ENCODE results near the gene SAMD13. TPM values are rescaled to one million over a fixed set of nuclear protein-coding genes. Genes with fewer than 3 reads are reported as not detected.

SAMD13 gene
- total RNA-seq, 6 donors from 2014 or later: 0.71 to 1.9 (median 0.90) TPM; not detected in 2

GRCh38 chr1:84348759-84349158, 47.3 kb downstream of the SAMD13 start:
- Histone ChIP-seq H3K4me1 (no peaks in the 10 kb centered on the region), H3K27ac (no peak overlapping the region), H3K36me3 (no peaks in the 10 kb centered on the region), H3K27me3 (no peaks in the 10 kb centered on the region), H3K9me3 (no peaks in the 10 kb centered on the region), H3K4me3 (no peak overlapping the region)
- WGBS, 2 donors: 84% methylated on average over 1 of the region's 1 CpG
- TF ChIP-seq POLR2A (IDR thresholded peaks at IDR 0.05) (no peak), EP300 (IDR thresholded peaks at IDR 0.05) (no peak), POLR2AphosphoS5 (IDR thresholded peaks at IDR 0.05) (no peak), CTCF (IDR thresholded peaks at IDR 0.05) (no peak)
- ATAC-seq (ENCODE audit: low FRiP score in 2 of 2): no peak
- DNase-seq: no peak

DNA sequence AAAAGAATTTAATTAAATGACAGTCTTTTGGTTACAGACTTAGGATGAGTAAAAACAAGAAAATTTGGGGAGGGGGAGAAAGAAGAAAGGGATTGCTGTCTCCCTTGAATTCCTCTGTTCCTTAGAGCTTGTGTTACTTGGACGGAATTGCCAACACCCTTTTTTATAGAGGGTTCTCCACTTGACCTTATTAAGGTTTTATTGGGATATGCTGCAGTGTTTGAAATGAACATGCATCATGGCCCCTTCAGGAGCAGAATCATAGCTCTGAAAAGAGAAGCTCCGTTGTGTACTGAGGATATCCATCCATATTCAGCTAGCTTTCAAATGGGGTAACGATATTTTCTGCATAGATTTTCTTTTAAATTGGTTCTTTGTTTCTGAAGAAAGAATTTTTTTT, 48.6 kb downstream of the SAMD13 start:
- Histone ChIP-seq H3K27ac (no peak overlapping the region), H3K9me3 (no peaks in the 10 kb centered on the region), H3K27me3 (no peaks in the 10 kb centered on the region), H3K4me1 (no peaks in the 10 kb centered on the region), H3K36me3 (no peaks in the 10 kb centered on the region), H3K4me3 (no peak overlapping the region)
- WGBS, 2 donors: 58 to 63% methylated on average over 3 of the region's 3 CpGs
- ATAC-seq (ENCODE audit: low FRiP score in 2 of 2) (no peak), DNase-seq (no peak)
- TF ChIP-seq EP300 (IDR thresholded peaks at IDR 0.05) (no peak), POLR2A (IDR thresholded peaks at IDR 0.05) (no peak), CTCF (IDR thresholded peaks at IDR 0.05) (no peak), POLR2AphosphoS5 (IDR thresholded peaks at IDR 0.05) (no peak)

DNA sequence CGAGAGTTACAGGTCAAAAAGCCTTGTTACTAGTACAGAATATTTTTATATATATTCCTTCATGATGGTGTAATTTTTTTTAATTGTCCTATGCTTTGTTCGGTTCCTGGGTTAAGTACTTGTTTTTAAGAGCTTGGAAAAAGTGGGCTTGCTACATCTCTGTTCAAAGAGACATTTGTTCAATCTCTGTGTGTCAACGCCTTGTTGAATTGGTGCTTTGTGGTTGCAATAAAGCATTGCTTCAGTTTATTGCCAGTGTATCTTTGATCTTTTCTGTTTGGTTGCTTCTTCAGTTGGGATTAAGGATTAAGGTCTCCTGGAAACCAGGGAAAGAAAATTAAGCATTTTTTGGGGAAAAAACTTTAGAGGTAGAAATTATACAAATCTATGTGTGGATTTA, 49.0 kb downstream of the SAMD13 start:
- Histone ChIP-seq H3K27me3 (no peaks in the 10 kb centered on the region), H3K27ac (no peak overlapping the region), H3K4me1 (no peaks in the 10 kb centered on the region), H3K36me3 (no peaks in the 10 kb centered on the region), H3K9me3 (no peaks in the 10 kb centered on the region), H3K4me3 (no peak overlapping the region)
- TF ChIP-seq POLR2AphosphoS5 (IDR thresholded peaks at IDR 0.05) (no peak), CTCF (IDR thresholded peaks at IDR 0.05) (no peak), EP300 (IDR thresholded peaks at IDR 0.05) (no peak), POLR2A (IDR thresholded peaks at IDR 0.05) (no peak)
- WGBS, 2 donors: 85 to 86% methylated on average over 3 of the region's 3 CpGs
- ATAC-seq (ENCODE audit: low FRiP score in 2 of 2) (no peak), DNase-seq (no peak)

GRCh38 chr1:84352298-84353106, 51.0 kb downstream of the SAMD13 start:
- Histone ChIP-seq H3K36me3 (no peaks in the 10 kb centered on the region), H3K9me3 (no peaks in the 10 kb centered on the region), H3K4me3 (no peak overlapping the region), H3K4me1 (no peaks in the 10 kb centered on the region), H3K27ac (no peak overlapping the region), H3K27me3 (no peaks in the 10 kb centered on the region)
- DNase-seq (no peak), ATAC-seq (ENCODE audit: low FRiP score in 2 of 2) (peak in 1 of 2 donors; percentile 46)
- 89 to 91% methylated on average over 3 of the region's 3 CpGs for WGBS, 2 donors
- TF ChIP-seq CTCF (IDR thresholded peaks at IDR 0.05) (no peak), POLR2A (IDR thresholded peaks at IDR 0.05) (no peak), EP300 (IDR thresholded peaks at IDR 0.05) (no peak)

GRCh38 chr1:84353695-84354094, 52.2 kb downstream of the SAMD13 start:
- H3K4me1 ChIP-seq: no peaks in the 10 kb centered on the region

More at GRCh38 chr1:84353695-84354094, 52.2 kb downstream of the SAMD13 start:
- no peaks in the 10 kb centered on the region for H3K9me3 ChIP-seq
- no peak overlapping the region for H3K4me3 ChIP-seq
- WGBS, 2 donors: 97 to 100% methylated on average over 3 of the region's 3 CpGs
- ATAC-seq (ENCODE audit: low FRiP score in 2 of 2): peak in 1 of 2 donors; percentile 78
- no peak for TF ChIP-seq EP300 (IDR thresholded peaks at IDR 0.05)
- no peak for TF ChIP-seq POLR2A (IDR thresholded peaks at IDR 0.05)
- TF ChIP-seq CTCF (IDR thresholded peaks at IDR 0.05): no peak
- TF ChIP-seq POLR2AphosphoS5 (IDR thresholded peaks at IDR 0.05): no peak
- DNase-seq: no peak
- no peaks in the 10 kb centered on the region for H3K36me3 ChIP-seq
- H3K27me3 ChIP-seq: no peaks in the 10 kb centered on the region
- no peak overlapping the region for H3K27ac ChIP-seq

Measured in upper lobe of left lung (tissue), 6 donors.